GM19025 (cell line): ENCODE measurements around the gene MYO15B.

Source experiments
- ATAC-seq: cut with Tn5 transposase; IDR thresholded peaks from one replicate; pipeline ENCODE4 v1.9.1; 2021; ENCODE audit warnings: mild to moderate bottlenecking, low read depth, moderate library complexity; ENCODE audit not compliant: unreplicated experiment

Gene MYO15B

GRCh38 chr17:75601057-75601987 lies 13.7 kb downstream of the MYO15B start:
- ATAC-seq = no peak

- ATAC-seq = no peak
Measured at GRCh38 chr17:75602644-75603043, 15.0 kb downstream of the MYO15B start.

- ATAC-seq = no peak
Measured at GRCh38 chr17:75603123-75603522, 15.5 kb downstream of the MYO15B start.

- no peak for ATAC-seq
Measured at GRCh38 chr17:75604034-75604695, 16.6 kb downstream of the MYO15B start.

DNA sequence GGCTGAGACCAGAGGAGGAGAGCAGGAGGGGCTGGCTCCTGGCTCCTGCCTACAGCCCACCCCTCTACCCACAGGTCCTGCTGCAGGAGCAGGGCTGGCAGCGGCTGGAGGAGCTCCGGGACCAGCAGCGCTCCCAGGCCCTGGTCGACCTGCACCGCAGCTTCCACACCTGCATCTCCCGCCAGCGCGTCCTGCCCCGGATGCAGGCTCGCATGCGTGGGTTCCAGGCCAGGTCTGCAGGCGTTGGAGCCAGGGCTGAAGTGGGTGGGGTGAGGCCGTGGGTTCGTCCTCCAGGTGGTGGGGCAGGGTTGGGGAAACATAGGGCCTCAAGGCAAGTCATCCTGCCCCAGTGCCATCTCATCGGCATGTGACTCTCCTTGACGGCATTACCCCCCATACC lies 18.2 kb downstream of the MYO15B start:
- ATAC-seq = no peak

GRCh38 chr17:75607086-75607485 lies 19.5 kb downstream of the MYO15B start:
- ATAC-seq = no peak

DNA sequence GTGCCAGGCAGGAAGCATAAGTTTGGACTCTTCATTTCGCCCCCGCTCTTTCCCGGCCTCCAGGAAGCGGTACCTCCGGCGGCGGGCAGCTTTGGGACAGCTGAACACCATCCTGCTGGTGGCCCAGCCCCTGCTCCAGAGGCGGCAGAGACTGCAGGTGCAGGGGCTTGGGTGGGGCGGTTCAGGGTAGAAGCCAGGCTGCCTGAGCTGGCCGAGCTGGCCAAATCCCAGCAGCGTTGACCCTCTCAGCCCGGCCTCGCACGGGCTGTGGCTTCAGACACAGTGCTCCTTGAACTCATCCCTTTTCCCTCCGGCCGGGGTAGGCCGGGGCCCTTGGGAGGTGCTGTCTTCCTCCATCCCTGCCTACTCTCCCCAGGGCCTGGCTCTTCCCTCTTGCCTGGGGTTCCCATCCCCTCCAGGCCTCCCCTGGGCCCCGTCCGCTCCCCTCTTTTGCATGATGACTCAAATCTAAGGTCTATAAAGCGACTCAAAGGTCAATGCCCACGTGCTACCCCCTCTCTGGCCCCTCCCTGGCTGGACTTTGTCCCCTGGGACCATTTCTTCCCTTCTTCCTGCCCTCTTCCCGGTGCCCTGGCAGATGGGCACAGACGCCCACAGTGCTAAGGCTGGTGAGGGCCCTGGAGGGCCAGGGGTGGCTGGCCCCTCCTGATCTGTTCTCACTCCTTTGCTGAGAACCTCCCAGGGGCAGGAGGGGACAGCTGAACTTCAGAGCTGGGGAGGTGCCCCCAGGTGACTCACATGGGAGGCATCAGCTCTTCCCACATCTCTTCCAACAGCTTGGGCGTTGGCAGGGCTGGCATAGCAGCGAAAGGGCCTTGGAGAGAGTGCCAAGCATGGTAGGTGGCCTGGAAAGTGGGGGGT lies 22.7 kb downstream of the MYO15B start:
- no peak for ATAC-seq

GRCh38 chr17:75611851-75612429 lies 24.3 kb downstream of the MYO15B start:
- no peak for ATAC-seq

DNA sequence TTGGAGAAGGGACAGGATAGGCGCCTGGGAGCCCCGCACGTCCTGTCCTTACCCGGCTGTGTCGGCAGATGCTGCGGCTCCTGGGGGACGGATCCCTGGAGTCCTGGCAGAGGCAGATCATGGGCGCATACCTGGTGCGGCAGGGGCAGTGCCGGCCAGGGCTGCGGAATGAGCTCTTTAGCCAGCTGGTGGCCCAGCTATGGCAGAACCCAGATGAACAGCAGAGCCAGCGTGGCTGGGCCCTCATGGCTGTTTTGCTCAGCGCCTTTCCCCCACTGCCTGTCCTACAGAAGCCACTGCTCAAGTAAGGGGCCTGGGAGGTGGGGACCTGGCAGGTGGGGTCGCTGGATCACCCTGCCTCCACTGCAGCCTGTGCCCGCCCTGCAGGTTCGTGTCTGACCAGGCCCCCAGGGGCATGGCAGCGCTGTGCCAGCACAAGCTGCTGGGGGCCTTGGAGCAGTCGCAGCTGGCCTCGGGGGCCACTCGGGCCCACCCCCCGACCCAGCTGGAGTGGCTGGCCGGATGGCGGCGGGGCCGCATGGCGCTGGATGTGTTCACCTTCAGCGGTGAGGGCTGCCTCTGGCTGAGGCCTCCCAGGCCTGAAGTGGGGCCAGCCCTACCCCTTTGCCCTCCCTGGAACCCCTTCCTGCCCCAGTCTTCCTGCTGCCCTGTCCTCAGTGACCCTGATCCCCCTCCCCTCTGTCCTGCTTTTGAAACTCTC lies 25.5 kb downstream of the MYO15B start:
- no peak for ATAC-seq

GRCh38 chr17:75614006-75614405 lies 26.4 kb downstream of the MYO15B start:
- ATAC-seq = no peak

- no peak for ATAC-seq
Measured at GRCh38 chr17:75614556-75615270, 27.1 kb downstream of the MYO15B start.

- no peak for ATAC-seq
Measured at GRCh38 chr17:75615301-75615700, 27.7 kb downstream of the MYO15B start.

DNA sequence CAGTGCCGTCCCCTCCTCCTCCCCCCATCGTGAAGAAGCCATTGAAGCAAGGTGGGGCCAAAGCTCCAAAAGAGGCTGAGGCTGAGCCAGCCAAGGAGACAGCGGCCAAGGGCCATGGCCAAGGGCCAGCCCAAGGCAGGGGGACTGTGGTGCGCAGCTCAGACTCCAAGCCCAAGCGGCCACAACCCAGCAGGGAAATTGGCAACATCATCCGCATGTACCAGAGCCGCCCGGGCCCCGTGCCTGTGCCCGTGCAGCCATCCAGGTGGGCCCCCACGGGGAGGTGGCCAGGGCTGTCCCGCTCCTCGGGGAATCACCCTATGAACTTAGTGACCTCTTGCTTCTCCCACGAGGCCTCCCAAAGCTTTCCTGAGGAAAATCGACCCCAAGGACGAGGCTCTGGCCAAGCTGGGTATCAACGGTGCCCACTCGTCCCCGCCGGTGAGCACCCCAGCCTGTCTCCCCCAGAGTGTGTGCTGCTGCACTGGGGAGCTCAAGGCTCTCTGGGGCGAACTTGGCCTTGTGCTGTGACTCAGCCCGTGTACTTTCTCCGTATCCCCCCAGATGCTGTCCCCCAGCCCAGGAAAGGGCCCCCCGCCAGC lies 29.0 kb downstream of the MYO15B start:
- no peak for ATAC-seq

- ATAC-seq = no peak
Measured at GRCh38 chr17:75617218-75617617, 29.6 kb downstream of the MYO15B start.

GRCh38 chr17:75617675-75618074 lies 30.1 kb downstream of the MYO15B start:
- no peak for ATAC-seq

- ATAC-seq = no peak
Measured at GRCh38 chr17:75619506-75620431, 32.2 kb downstream of the MYO15B start.

- no peak for ATAC-seq
Measured at GRCh38 chr17:75621489-75621888, 33.9 kb downstream of the MYO15B start.

GRCh38 chr17:75622076-75622475 lies 34.5 kb downstream of the MYO15B start:
- ATAC-seq = no peak
